Liver (tissue), 3 donors: ENCODE measurements around the gene FAM170B.

Source experiments
- CTCF ChIP-seq: fragments of 150-350 bp; IDR thresholded peaks from 2 replicates; pipeline ENCODE4 v1.5.1; 2017; ENCODE audit warnings: improper control_type of control experiment, low read depth, low read length; ENCODE audit not compliant: missing input control
- EGR1 ChIP-seq, 2 donors: IDR thresholded peaks; 2 replicates each; pipeline ENCODE4 v1.6.1; 2016 to 2018; ENCODE audit warnings: antibody characterized with exemption in 2 of 2, low read depth in 2 of 2
- GABPA ChIP-seq, 2 donors: IDR thresholded peaks in 1 of 2; conservative IDR thresholded peaks in 1 of 2; 2 replicates each; pipeline ENCODE4 v1.6.1; 2016; ENCODE audit warnings: antibody characterized with exemption in 2 of 2, mild to moderate bottlenecking in 1 of 2, moderate library complexity in 1 of 2
- HNF4A ChIP-seq, 2 donors: conservative IDR thresholded peaks; 2 replicates each; pipeline ENCODE4 v1.6.1; 2016; ENCODE audit warnings: antibody characterized with exemption in 2 of 2, mild to moderate bottlenecking in 2 of 2
- HNF4G ChIP-seq: IDR thresholded peaks from 2 replicates; pipeline ENCODE4 v1.6.1; 2016; ENCODE audit warnings: antibody characterized with exemption
- JUND ChIP-seq, 2 donors: IDR thresholded peaks; 2 replicates each; pipeline ENCODE4 v1.6.1; 2016; ENCODE audit warnings: antibody characterized with exemption in 2 of 2
- MAX ChIP-seq: IDR thresholded peaks from 2 replicates; pipeline ENCODE4 v1.6.1; 2016; ENCODE audit warnings: antibody characterized with exemption
- RAD21 ChIP-seq, 2 donors: IDR thresholded peaks; 2 replicates each; pipeline ENCODE4 v1.6.1; 2016; ENCODE audit warnings: antibody characterized with exemption in 2 of 2, mild to moderate bottlenecking in 2 of 2
- REST ChIP-seq: IDR thresholded peaks from 2 replicates; pipeline ENCODE4 v1.6.1; 2016; ENCODE audit warnings: antibody characterized with exemption, mild to moderate bottlenecking
- RXRA ChIP-seq, 2 donors: IDR thresholded peaks; 2 replicates each; pipeline ENCODE4 v1.6.1; 2017 to 2018; ENCODE audit warnings: antibody characterized with exemption in 2 of 2, mild to moderate bottlenecking in 1 of 2
- SP1 ChIP-seq: IDR thresholded peaks from 2 replicates; pipeline ENCODE4 v1.6.1; 2018; ENCODE audit warnings: antibody characterized with exemption, mild to moderate bottlenecking
- TAF1 ChIP-seq: conservative IDR thresholded peaks from 2 replicates; pipeline ENCODE4 v1.6.1; 2016; ENCODE audit warnings: antibody characterized with exemption, mild to moderate bottlenecking
- YY1 ChIP-seq: IDR thresholded peaks from 2 replicates; pipeline ENCODE4 v1.6.1; 2016; ENCODE audit warnings: antibody characterized with exemption, mild to moderate bottlenecking
- ZBTB33 ChIP-seq: IDR thresholded peaks from 2 replicates; pipeline ENCODE4 v1.6.1; 2016; ENCODE audit warnings: antibody characterized with exemption
- donor health status: healthy.
- donor health status: healthy.

GRCh38 chr10:49107887-49108267 lies 25.9 kb downstream of the FAM170B start:
- TF ChIP-seq TAF1 (no peak), CTCF (no peak), EGR1 (IDR thresholded peaks at IDR 0.05; ENCODE audit: low read depth in 2 of 2) (no peak), JUND (IDR thresholded peaks at IDR 0.05) (no peak), MAX (no peak), REST (no peak), HNF4A (conservative IDR thresholded peaks at IDR 0.05) (no peak), ZBTB33 (no peak), GABPA (IDR thresholded peaks at IDR 0.05 in 1 of 2, conservative IDR thresholded peaks at IDR 0.05 in 1 of 2) (no peak), RAD21 (IDR thresholded peaks at IDR 0.05) (no peak), YY1 (no peak), SP1 (no peak), RXRA (IDR thresholded peaks at IDR 0.05) (no peak), HNF4G (no peak)
